SK-N-SH (cell line): ENCODE data around the gene MCUB. TPM values are rescaled to one million over a fixed set of nuclear protein-coding genes. Genes with fewer than 3 reads are reported as not detected.

Experiments
- CTCF ChIA-PET: fragments of 300-600, 350-600 bp; formaldehyde crosslinking; extraction: SDS; loops from one replicate; lab custom pipeline; 2021; lab: Yijun Ruan, JAX
- POLR2A ChIA-PET: fragments of 350-600 bp; sonication (Branson Sonifier 250); formaldehyde crosslinking; extraction: SDS; loops from one replicate; lab custom pipeline; 2020; ENCODE audit warnings: antibody characterized with exemption, inconsistent platforms; lab: Yijun Ruan, JAX
- DNase-seq: peaks from one replicate; pipeline ENCODE4 v3.0.0; 2012
- H2AFZ ChIP-seq: fragments of 200-600 bp; sonication (generic); 2 replicates; pipeline ENCODE4 v1.8.1; 2016; ENCODE audit warnings: antibody characterized with exemption, mild to moderate bottlenecking, low read depth
- H3F3A ChIP-seq: fragments of 200-600 bp; sonication (generic); replicated peaks from 2 replicates; pipeline ENCODE3; 2016; ENCODE audit warnings: antibody characterized with exemption, mild to moderate bottlenecking; ENCODE audit not compliant: insufficient read depth
- H3K27ac ChIP-seq, 2 experiments: fragments of 200-500 bp in 1 of 2; fragments of 200-600 bp in 1 of 2; sonication (Bioruptor generic) in 1 of 2; sonication (generic), shearing (Covaris generic) in 1 of 2; 2 replicates each; pipeline versions ENCODE4 v1.5.1 to v1.6.1; 2014 to 2016; ENCODE audit warnings: low read depth in 2 of 2, inconsistent platforms in 1 of 2, low read length in 1 of 2, mild to moderate bottlenecking in 1 of 2, mixed read lengths in 1 of 2
- H3K27me3 ChIP-seq: fragments of 200-600 bp; sonication (generic), shearing (Covaris generic); 2 replicates; pipeline ENCODE4 v1.6.1; 2016; ENCODE audit warnings: mixed run types; ENCODE audit not compliant: insufficient read depth
- H3K36me3 ChIP-seq, 2 experiments: fragments of 200-500 bp in 1 of 2; fragments of 200-600 bp in 1 of 2; sonication (Bioruptor generic) in 1 of 2; sonication (generic) in 1 of 2; replicated peaks in 1 of 2; 2 replicates each; pipeline versions ENCODE3 to v1.5.1; 2014 to 2016; ENCODE audit warnings: low read length in 1 of 2, mild to moderate bottlenecking in 1 of 2; ENCODE audit not compliant: insufficient read depth in 2 of 2, control insufficient read depth in 1 of 2
- H3K4me1 ChIP-seq, 2 experiments: fragments of 200-500 bp in 1 of 2; fragments of 200-600 bp in 1 of 2; sonication (Bioruptor generic) in 1 of 2; sonication (generic), shearing (Covaris generic) in 1 of 2; 2 replicates each; pipeline versions ENCODE4 v1.5.1 to v1.6.1; 2014 to 2016; ENCODE audit warnings: low read depth in 1 of 2, low read length in 1 of 2, mixed run types in 1 of 2; ENCODE audit not compliant: insufficient read depth in 2 of 2, control insufficient read depth in 1 of 2
- H3K4me2 ChIP-seq: fragments of 200-600 bp; sonication (generic), shearing (Covaris generic); 2 replicates; pipeline ENCODE4 v1.6.1; 2017; ENCODE audit warnings: mixed run types
- H3K4me3 ChIP-seq, 2 experiments: fragments of 200-500 bp in 1 of 2; fragments of 200-600 bp in 1 of 2; sonication (Bioruptor generic) in 1 of 2; sonication (generic), shearing (Covaris generic) in 1 of 2; 2 replicates each; pipeline versions ENCODE4 v1.5.1 to v1.8.1; 2014 to 2016; ENCODE audit warnings: low read depth in 2 of 2, inconsistent platforms in 1 of 2, low read length in 1 of 2, mild to moderate bottlenecking in 1 of 2, mixed read lengths in 1 of 2, moderate library complexity in 1 of 2
- H3K79me2 ChIP-seq: fragments of 200-600 bp; sonication (generic); 2 replicates; pipeline ENCODE4 v1.8.1; 2017; ENCODE audit warnings: mild to moderate bottlenecking; ENCODE audit not compliant: insufficient read depth
- H3K9ac ChIP-seq: fragments of 200-600 bp; sonication (generic); 2 replicates; pipeline ENCODE4 v1.6.1; 2017; ENCODE audit warnings: mixed run types
- H3K9me2 ChIP-seq: fragments of 200-600 bp; sonication (generic); 2 replicates; pipeline ENCODE4 v1.6.1; 2017; ENCODE audit warnings: mixed run types
- H3K9me3 ChIP-seq: fragments of 200-600 bp; sonication (generic); 2 replicates; pipeline ENCODE4 v1.6.1; 2017; ENCODE audit warnings: mixed run types, mild to moderate bottlenecking, moderate library complexity
- H4K20me1 ChIP-seq: fragments of 200-600 bp; sonication (generic); 2 replicates; pipeline ENCODE4 v1.6.1; 2017; ENCODE audit warnings: mild to moderate bottlenecking, mixed run types; ENCODE audit not compliant: insufficient read depth
- CHD2 ChIP-seq: fragments of 150-350 bp; IDR thresholded peaks from 2 replicates; pipeline ENCODE4 v1.6.1; 2018; ENCODE audit warnings: low read length; ENCODE audit not compliant: partially characterized antibody
- EP300 ChIP-seq, 2 experiments: IDR thresholded peaks; 2 replicates each; pipeline versions ENCODE4 v1.4.0 to v1.6.1; 2012; ENCODE audit warnings: borderline replicate concordance in 1 of 2, low read depth in 1 of 2, low read length in 1 of 2
- FOSL2 ChIP-seq: IDR thresholded peaks from 2 replicates; pipeline ENCODE4 v1.4.0; 2012; ENCODE audit warnings: low read depth, mild to moderate bottlenecking, moderate library complexity, borderline replicate concordance
- FOXJ3 ChIP-seq: sonication (generic); formaldehyde crosslinking; IDR thresholded peaks from 2 replicates; pipeline ENCODE4 v1.5.1; 2020; ENCODE audit warnings: mild to moderate bottlenecking, missing genetic modification reagents
- FOXM1 ChIP-seq: IDR thresholded peaks from 2 replicates; pipeline ENCODE4 v1.4.0; 2012; ENCODE audit warnings: low read depth, mild to moderate bottlenecking
- GABPA ChIP-seq: IDR thresholded peaks from 2 replicates; pipeline ENCODE4 v1.4.0; 2012; ENCODE audit warnings: low read depth, mild to moderate bottlenecking
- IRF3 ChIP-seq: fragments of 150-350 bp; IDR thresholded peaks from 2 replicates; pipeline ENCODE4 v1.6.1; 2016; ENCODE audit warnings: mild to moderate bottlenecking, low read depth, low read length
- MXI1 ChIP-seq: IDR thresholded peaks from 2 replicates; pipeline ENCODE4 v1.6.1; 2012; ENCODE audit warnings: mild to moderate bottlenecking, low read depth, low read length, improper control_type of control experiment
- POLR2AphosphoS5 ChIP-seq: IDR thresholded peaks from 2 replicates; pipeline ENCODE4 v1.6.1; 2012; ENCODE audit warnings: low read depth, low read length
- RAD21 ChIP-seq: IDR thresholded peaks from 2 replicates; pipeline ENCODE4 v1.6.1; 2012; ENCODE audit warnings: mild to moderate bottlenecking, low read length
- RCOR1 ChIP-seq: fragments of 150-350 bp; IDR thresholded peaks from 2 replicates; pipeline ENCODE4 v1.6.1; 2017; ENCODE audit warnings: antibody characterized with exemption, low read length
- WGBS: methylation state at CpG from one replicate; pipeline ENCODE4 v1.1.6; 2017; ENCODE audit warnings: low lambda C conversion rate; 5-methylcytosine and 5-hydroxymethylcytosine counted together
- polyA plus RNA-seq, 3 experiments: library from polyadenylated mRNA; depleted of rRNA; stranded (reverse); fragments of >200 nt; gene quantifications; 2 replicates each; pipeline ENCODE4 v1.2.3, GENCODE V29; 2012
- TF ChIP-seq, protein P1 (sequence below): IDR thresholded peaks from 2 replicates; pipeline ENCODE4 v1.6.1; 2012; ENCODE audit warnings: mild to moderate bottlenecking, low read depth, low read length, moderate library complexity
- TF ChIP-seq, protein P2 (sequence below): IDR thresholded peaks from 2 replicates; pipeline ENCODE4 v1.4.0; 2012; ENCODE audit warnings: low read depth, borderline replicate concordance

Gene MCUB
- polyA plus RNA-seq, 1 of the 3 experiments (the other 2 are of a cell fraction), result 39.3 TPM

DNA sequence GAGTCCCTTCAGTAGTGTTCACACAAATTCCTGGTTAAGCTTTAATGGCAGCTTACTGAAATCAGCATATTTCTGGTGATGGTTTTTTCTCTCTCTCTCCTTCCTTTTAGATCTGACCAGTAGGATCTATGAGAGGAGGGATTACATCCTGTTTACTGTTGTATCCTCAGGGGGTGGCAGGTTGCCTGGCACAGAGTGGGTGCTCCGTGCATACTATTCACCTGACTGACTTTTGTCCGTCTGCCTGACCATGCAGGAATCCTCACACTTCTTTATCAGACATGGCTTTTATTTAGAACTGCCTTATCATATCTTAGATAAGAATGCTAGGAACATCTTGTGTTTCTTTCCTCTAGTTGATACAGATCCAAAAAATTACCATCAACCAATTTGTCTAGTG is 29.6 kb downstream of the MCUB start:
- no peak for DNase-seq
- H3F3A ChIP-seq, result no peaks in the 10 kb centered on the region
- H4K20me1 ChIP-seq, result no peaks in the 10 kb centered on the region
- no peak overlapping the region for H3K9ac ChIP-seq
- no peaks in the 10 kb centered on the region for H3K79me2 ChIP-seq
- H3K4me1 ChIP-seq, result no peaks in the 10 kb centered on the region; a peak in 1 of 4 replicates
- 90% methylated on average over 2 of the region's 2 CpGs for WGBS
- no peak overlapping the region for H3K27ac ChIP-seq
- no peaks in the 10 kb centered on the region for H3K27me3 ChIP-seq
- POLR2A ChIA-PET, result no interaction called here
- H3K4me3 ChIP-seq, result no peak overlapping the region
- H2AFZ ChIP-seq, result no peak overlapping the region
- no peaks in the 10 kb centered on the region for H3K36me3 ChIP-seq
- H3K9me3 ChIP-seq, result no peaks in the 10 kb centered on the region
- H3K4me2 ChIP-seq, result no peak overlapping the region
- TF ChIP-seq POLR2AphosphoS5 (no peak), EP300 (IDR thresholded peaks at IDR 0.05; ENCODE audit: borderline replicate concordance in 1 of 2, low read depth in 1 of 2, low read length in 1 of 2) (no peak), CHD2 (no peak), GABPA (no peak), FOXM1 (no peak), FOSL2 (no peak), FOXJ3 (CRISPR knock-in tag) (no peak), RCOR1 (no peak), IRF3 (no peak), MXI1 (no peak), RAD21 (no peak)
- TF ChIP-seq, protein P1, sequence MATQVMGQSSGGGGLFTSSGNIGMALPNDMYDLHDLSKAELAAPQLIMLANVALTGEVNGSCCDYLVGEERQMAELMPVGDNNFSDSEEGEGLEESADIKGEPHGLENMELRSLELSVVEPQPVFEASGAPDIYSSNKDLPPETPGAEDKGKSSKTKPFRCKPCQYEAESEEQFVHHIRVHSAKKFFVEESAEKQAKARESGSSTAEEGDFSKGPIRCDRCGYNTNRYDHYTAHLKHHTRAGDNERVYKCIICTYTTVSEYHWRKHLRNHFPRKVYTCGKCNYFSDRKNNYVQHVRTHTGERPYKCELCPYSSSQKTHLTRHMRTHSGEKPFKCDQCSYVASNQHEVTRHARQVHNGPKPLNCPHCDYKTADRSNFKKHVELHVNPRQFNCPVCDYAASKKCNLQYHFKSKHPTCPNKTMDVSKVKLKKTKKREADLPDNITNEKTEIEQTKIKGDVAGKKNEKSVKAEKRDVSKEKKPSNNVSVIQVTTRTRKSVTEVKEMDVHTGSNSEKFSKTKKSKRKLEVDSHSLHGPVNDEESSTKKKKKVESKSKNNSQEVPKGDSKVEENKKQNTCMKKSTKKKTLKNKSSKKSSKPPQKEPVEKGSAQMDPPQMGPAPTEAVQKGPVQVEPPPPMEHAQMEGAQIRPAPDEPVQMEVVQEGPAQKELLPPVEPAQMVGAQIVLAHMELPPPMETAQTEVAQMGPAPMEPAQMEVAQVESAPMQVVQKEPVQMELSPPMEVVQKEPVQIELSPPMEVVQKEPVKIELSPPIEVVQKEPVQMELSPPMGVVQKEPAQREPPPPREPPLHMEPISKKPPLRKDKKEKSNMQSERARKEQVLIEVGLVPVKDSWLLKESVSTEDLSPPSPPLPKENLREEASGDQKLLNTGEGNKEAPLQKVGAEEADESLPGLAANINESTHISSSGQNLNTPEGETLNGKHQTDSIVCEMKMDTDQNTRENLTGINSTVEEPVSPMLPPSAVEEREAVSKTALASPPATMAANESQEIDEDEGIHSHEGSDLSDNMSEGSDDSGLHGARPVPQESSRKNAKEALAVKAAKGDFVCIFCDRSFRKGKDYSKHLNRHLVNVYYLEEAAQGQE, result no peak
- TF ChIP-seq, protein P2, sequence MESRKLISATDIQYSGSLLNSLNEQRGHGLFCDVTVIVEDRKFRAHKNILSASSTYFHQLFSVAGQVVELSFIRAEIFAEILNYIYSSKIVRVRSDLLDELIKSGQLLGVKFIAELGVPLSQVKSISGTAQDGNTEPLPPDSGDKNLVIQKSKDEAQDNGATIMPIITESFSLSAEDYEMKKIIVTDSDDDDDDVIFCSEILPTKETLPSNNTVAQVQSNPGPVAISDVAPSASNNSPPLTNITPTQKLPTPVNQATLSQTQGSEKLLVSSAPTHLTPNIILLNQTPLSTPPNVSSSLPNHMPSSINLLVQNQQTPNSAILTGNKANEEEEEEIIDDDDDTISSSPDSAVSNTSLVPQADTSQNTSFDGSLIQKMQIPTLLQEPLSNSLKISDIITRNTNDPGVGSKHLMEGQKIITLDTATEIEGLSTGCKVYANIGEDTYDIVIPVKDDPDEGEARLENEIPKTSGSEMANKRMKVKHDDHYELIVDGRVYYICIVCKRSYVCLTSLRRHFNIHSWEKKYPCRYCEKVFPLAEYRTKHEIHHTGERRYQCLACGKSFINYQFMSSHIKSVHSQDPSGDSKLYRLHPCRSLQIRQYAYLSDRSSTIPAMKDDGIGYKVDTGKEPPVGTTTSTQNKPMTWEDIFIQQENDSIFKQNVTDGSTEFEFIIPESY, result no peak
- TF ChIP-seq, all 33 proteins: peak for 0
- CTCF ChIA-PET, result no interaction called here
- no peaks in the 10 kb centered on the region for H3K9me2 ChIP-seq
